GM19468 (cell line): ENCODE results near the gene SLIT3.

Experiments used
- ATAC-seq: cut with Tn5 transposase; IDR thresholded peaks from one replicate; pipeline ENCODE4 v1.9.1; 2021; ENCODE audit warnings: mild to moderate bottlenecking, moderate library complexity, moderate number of reproducible peaks; ENCODE audit not compliant: unreplicated experiment; ENCODE audit errors: extremely low read depth

Gene SLIT3

DNA sequence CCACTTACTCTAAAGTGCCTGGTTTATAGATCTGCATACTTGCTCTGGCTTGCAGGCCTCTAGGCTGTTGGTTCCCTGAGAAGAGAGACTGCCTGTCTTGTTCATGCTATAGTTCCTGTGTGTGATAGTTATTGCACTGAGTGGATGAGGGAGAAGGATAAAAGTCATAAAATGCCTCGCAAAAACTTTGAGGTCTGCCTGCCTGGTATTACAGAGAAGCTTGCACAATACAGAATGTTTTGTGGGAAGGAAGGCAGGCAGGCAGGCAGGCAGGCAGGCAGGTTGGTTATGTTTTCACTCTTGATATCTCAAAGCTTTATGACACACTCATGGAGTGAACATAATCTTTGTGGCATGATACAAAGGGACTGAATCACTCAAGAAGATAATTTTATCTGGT is 287.1 kb downstream of the SLIT3 start:
- no peak for ATAC-seq

DNA sequence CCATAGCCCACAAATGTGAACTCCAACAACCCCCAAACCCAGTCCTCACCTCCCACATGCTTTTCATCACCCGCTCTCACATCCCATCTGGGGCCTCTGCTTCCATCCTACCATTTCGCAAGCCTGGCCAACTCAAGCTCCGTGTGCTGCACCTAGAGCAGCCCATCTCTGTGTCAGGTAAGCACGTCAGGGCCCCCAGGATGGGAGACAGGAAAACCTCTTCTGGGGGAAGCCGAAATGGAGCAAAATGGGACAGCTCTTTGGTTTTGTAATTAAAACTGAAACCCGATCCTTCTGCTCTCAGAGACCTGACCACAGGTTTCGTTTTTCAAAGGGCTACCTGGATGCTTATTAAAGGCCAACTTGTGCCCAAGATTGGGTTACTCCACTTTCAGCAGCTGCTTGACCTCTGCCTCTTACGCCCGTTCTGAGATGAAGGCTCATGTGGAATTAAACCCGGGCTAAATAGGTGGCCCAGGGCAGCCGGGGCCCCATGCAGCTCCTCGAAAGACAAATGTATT is 287.7 kb downstream of the SLIT3 start:
- no peak for ATAC-seq

DNA sequence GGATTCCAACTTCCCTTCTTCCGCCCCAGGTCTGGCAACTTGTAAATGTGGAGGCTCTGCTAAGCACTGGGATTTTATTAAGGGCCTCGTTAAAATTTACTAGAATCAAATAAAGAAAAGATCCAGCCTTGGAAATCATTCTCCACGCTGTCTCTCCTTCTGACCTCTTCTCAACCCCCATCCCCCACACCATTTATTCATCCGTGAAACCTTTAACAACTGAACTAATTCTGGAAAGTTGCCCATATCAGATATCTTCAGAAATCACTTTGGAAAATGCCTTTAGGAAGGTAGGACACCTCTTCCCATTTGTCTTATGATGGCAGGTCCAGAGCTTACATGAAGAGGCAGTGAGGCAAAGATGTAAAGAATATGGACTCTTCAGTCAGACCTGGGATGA is 288.5 kb downstream of the SLIT3 start:
- ATAC-seq: no peak

DNA sequence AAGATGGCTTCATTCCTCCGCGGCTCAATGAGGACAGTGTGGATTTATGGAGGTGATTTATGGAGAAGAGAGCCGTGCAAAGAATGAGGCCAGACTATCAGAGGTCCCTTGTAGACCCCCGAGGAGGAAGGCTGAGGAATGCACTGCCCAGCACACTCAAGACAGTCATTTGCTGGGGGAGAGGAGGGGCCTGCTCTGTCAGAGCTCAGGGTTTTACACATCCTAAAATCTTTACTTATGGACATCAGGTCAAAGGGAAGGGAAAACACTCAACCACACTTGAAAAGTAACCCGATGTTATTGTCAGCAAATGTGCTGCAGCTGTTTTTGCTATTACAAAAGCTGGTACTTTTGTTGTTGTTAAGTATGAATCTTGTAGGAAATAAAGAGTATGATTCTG is 289.5 kb downstream of the SLIT3 start:
- no peak for ATAC-seq

DNA sequence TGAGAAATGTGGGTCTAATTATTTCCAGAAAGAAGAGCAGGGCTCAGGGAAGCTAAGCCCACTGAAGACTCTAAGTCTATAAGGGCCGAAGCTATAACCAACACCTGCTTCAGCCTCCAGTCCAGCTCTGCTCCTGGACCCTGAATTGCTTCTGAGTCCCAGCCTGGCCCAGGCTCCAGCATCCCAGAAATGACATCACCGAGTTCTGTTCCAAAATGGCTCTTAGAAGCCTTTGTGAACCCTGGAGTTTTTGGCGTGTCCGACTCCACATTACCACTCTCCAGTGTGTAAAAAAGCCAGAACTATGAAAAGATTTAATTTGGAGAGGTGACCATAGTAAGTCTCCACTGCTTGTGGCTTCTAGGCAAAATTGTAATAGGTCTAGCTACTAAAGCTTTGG is 289.9 kb downstream of the SLIT3 start:
- no peak for ATAC-seq

DNA sequence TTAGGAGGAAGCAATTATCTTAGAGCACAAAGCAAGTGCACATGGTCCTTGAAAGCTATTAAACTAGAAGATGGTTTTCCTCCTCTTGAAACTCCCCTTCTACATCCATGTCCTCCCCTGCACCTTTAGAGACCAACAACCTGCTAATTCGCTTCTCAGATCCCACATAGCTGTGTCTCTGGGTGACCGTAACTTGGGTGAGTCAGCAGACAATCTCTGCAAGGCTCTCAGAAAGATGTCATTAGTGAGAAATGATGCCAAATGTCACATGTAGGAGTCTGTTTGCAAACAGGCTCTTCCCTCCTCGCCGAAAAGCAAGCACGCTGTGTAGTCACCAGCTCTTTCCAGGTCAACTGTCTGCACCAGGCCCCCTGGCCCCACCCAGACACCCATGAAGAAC is 291.8 kb downstream of the SLIT3 start:
- ATAC-seq: no peak

DNA sequence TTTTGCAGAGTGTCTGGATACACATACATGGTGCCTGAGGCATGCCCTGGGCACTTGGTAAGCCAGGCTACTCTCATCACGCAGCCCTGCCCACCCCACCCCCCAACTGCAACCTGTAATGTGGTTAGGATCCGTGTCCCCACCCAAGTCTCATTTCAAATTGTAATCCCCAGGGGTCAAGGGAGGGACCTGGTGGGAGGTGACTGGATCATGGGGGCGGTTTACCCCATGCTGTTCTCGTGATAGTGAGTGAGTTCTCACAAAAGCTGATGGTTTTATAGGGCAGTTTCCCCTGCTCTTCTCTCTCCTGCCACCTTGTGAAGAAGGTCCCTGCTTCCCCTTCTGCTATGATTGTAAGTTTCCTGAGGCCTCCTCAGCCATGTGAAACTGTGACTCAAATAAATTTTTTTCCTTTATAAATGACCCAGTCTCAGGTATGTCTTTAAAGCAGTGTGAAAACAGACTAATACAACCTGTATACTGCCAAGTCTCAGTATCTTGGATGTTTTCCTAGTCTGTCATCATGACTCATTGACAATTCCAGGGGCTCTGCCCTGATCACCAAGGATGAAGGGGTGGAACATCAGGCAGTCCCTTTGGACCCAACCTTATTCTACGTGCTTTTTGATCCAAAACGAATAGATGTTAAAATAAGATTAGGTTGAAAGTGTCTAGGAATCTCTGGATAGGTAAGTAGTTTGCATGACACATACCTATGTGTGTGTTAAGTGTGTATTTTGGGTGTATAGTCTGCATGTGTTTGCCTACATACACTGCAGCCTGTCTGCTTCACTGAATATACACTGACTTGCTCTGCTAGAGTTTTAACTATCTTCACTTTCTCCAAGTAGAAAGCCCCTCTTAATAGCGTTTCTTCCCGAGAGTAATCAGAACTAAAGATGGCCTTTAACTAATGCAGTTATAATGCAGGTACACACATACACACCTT is 293.8 kb downstream of the SLIT3 start:
- no peak for ATAC-seq

DNA sequence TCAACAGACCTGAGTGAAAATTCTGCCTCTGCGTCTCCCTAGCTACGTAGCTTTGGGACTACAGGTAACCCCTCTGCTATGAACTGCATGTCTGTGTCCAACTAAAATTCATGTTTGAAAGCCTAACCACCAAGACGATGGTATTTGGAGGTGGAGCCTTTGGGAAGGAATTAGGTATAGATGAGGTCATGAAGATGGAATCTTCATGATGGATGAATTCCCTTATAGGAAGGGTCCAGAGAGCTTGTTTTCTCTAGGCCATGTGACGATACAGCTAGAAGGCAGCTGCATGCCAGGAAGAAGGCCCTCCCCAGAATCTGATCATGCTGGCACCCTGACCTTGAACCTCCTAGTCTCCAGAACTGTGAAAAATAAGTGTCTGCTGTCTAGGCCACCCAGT is 296.4 kb downstream of the SLIT3 start:
- ATAC-seq: no peak

DNA sequence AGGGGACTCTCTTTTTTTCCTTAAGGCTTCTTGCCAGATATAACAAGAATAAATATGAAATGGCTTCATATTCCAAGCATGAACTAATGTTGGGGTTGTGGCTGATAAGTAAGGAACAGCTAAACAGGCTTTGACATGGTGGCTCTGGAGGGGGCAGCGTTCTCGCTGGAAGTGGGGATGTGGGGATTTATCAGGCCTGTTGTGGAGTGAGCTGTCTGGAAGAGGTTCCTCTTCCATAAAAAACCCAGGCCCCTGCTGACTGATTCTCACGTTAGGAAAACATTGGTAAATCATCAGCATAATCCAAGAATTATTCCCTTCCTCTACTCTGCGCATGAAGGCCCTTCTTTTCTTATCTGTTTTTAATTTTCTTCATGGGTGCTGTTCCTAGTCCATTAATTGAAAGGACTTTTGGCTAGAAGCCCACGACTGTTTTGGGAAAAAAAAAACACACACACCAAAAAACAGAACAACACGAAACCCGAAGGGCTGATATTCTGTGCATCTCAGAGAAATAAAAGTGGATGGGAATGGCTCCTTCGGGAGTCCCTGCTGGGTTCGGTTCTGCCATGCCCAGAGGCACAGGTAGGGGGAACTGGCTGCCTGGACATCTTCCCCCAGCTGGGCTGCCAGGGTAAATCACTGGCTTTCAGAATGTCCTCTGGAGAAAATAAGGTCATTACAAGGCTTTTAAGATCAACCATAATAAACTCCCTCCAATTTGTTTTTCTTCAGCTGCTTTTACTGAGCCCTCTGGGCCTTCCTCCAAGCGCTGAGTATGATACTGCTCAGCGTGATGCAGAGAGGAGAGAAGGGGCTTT is 297.0 kb downstream of the SLIT3 start:
- no peak for ATAC-seq

DNA sequence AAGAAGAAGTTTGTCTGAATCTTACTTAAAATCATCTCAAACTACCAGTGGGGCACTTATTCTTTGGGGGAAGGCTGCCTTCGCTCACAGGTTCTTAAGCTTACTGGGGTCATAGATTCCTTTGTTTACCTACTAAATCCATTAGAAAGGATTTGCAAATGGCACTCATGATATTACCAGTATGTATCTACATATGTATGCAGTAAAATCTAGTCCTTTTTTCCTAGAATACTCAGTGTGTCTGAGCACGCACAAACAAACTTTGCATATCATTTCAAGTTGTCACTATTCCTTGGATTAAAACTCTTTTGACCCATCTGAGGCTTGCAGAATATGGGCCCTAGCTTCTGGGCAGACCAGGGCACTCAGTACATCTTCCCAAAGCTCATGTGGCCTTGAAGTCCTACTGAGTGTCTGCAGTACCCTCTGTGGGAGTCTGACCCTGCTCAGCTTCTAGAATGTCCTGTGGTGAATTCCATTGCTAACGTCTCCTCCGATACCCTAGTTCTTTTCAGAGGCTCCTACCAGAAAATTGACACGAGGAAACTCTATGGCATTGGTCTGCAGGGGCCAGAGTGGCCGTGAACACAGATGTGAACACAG is 297.9 kb downstream of the SLIT3 start:
- no peak for ATAC-seq

DNA sequence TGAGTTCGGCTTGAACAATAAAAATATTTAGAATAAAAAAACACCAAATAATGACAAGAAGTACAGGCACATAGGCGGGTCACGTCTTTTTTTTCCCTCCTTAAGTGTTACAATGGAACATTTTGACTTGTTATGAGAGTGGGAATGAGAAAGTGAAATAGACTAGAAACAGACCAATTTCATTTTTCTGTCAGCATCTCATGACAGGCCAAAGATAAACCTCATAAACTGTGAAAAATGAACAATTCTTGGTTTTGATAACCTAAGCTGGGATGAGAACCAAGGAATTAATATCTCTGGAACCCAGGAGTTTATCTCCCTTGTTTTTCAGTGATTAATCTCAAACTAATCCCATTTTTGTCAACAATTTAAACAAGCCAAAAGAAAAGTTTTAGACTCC is 299.5 kb downstream of the SLIT3 start:
- no peak for ATAC-seq

DNA sequence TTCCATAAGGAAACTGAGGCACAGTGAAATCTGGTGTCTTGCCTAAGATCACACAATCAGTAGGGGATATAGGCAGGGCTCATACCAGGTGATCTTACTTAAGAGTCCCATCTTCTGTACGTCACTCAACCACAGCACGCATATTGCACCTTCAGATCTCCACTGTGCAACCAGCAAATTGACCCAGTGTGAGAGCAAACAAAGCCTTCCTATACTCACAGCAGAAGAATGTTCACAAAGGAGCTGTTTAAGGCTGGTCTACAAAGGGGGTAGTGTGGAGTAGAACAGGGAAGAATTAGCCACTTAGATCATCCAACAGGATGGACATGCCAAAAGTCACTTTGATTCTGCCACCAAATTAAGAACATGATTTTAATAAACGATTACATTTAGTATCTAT is 305.9 kb downstream of the SLIT3 start:
- ATAC-seq: no peak

DNA sequence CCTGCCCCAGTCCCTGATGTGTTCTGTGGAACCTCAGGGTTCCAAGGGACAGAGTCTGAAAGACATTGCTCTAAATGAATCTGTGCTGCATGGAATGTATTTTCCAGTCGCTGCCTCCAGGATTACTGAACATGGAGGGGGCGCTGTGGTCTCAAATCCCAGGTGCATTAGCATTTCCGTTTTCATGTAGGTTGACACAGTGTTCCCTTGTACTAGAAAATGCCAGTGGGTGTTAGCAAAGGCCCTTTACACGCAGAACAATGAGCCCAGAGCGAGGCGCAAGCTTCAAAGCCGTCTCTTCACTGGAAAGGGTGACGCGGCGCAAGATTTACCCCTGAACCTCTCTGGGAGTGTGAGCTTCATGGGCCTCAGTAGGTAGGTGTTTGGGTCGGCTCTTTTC is 308.3 kb downstream of the SLIT3 start:
- no peak for ATAC-seq

DNA sequence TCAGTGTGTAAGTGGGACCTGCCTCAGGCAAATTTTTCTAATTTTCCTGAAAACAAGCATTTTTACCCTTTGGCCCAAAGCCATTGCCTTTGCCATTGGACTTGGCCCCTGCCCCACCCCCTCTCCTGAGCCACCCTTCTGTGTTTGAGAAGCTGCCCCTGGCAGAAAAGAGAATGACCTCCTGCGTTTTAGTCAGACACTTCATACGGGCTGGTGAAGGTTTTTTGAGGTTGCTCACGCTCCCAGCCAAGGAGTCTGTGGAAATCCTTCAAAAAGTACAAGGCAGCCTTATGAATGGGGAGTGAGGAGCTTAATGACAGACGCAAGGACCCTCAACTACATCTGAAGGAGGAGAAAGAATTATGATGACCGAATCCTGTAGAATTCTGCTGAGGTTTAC is 308.9 kb downstream of the SLIT3 start:
- ATAC-seq: no peak

DNA sequence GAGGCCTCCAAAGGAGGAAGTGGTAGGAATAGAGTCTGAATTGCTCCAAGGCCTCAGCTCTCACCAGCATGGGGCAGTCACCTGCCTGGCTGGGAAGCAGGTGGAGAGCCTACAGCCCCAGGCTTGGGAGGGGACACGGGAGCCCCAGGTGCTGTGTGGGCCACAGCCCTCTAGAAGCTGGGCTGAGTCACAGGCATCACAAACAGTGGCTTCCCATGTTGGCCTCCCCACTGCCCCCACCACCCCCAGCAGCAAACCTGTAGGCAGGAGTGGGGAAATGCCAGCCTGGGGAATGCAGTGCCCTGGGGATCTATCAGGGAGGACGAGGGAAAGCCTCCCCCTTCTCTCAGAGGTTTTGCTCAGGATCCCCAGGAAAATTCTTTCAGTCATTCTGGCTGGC is 309.6 kb downstream of the SLIT3 start:
- ATAC-seq: no peak

DNA sequence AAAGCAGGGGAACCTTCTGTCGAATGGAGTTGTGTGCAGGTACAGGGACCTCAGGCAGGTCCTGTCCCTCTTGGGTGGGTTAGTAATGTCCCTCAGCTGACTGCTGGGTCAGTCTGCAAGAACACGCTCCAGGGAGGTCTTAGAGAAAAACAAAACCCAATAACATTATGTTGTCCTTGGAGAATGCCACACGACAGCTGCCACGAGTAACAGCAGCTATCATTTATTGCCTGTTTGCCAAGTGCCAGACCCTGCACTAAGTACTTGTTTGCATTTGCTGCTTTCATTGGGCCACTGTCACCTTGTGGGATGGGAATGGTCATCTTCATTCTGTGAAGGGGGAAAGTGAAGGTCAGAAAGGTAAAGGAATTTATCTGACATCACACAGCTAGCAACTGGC is 310.3 kb downstream of the SLIT3 start:
- no peak for ATAC-seq

DNA sequence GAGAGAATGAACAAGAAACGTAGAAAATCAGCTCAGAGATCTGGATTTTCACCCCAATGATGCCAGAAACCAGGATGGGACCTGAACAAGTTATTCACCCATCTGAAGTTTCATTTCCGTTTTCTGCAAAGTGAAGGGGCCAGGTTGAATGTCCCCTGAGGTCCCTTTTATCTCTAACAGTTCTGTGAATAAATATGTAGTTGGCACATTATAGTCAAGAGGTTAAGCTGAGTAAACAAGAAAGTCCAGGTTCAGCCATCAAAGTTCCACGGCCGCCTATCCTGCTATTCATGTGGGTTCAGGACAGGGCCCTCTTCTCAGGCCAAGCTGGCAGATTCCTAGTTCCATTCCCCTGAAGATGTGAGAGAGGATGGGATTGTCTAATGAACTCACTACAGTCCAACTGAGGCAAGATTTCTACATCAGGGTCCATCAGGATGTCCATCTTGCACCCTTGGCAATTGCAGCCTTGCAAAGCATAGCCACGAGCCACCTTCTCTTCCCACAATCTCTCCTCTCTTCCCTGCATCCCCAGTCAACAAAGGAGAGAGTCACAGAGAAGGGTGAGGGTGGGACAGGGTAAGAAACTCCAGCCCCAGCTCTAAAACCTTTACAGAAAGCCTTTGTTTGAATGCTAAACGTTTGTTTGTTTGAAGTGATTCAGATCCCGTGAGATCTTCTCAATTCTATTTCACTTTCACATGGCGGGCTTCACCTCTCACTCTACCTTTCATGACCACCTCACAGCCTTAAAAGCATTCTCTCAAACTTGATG is 311.0 kb downstream of the SLIT3 start:
- no peak for ATAC-seq

DNA sequence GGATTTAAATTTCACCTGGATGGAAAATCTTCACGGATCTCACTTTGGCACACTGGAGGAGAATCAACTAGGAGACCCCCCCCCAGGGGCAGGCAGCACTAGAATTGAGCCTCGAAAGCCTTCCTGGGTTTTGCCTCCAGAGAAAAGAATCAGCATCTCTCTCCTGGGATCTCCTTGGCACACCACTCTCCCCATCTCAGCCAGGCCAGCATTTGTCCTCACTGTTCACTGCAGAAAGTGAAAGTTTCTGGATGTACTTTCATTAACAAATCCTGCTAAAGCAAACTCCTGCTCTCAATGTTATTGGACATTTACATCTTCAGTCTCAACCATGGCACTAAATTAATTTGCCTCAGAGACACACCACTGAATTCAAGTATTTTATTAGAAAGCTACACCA is 312.2 kb downstream of the SLIT3 start:
- no peak for ATAC-seq

DNA sequence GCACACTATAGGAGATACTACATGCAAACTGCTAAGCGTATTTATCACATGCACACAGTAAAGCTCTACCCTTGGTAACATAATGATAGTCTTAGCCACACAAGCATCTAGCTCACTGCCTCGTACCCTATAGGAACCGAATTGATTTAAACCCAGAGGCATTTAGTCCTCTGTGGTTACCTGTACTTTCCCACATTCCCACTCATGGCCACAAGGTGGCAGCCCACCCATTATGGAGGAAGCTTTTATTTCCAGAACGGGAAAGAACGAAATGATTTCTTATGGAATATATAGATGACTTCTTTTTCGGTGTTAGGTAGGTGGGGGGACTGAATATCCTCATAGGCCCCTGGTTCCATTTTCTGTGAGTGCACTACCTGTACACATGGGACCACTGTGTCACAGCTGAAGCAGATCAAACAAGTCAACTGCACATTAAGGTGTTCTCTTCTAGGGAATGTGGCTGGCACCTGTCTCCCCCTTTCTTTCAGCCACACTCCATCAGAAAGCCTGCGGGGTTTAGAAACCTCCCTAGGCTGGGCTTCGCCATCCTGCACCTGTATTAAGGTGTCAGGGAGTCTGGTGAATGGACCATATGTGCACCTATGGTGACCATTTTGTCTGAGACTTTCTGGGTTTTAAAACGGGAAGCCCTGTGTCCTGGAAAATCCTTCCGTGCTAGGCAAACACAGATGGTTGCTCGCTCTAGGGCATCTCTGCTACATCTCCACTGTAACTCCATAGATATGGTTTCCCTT is 313.2 kb downstream of the SLIT3 start:
- no peak for ATAC-seq
